ENCODE results near the gene UACA. TPM values are rescaled to one million over a fixed set of nuclear protein-coding genes. Genes with fewer than 3 reads are reported as not detected.
"Not testable (repeated sequence)": the region's sequence is repeated elsewhere in the genome, so short reads cannot be mapped to it uniquely, and the experiment has no call there.

UACA gene
- total and polyA plus RNA-seq, 9 donors = 28.6 to 62.0 (median 51.8) TPM

- intact Hi-C loops (cut with DNase I) = no loop called here
- no peaks in the 10 kb centered on the region for H3K27me3 ChIP-seq
- 19 to 33% (median 26%) methylated on average over 2 of the region's 2 CpGs for WGBS, 3 donors
- peaks cover 7% of the 10 kb centered on the region for H3K4me1 ChIP-seq (ENCODE audit: insufficient read depth)
- DNase-seq = no peak
- TF ChIP-seq CTCF (IDR thresholded peaks at IDR 0.05) (no peak), POLR2A (IDR thresholded peaks at IDR 0.05) (no peak), EP300 (IDR thresholded peaks at IDR 0.05) (no peak)
- no peaks in the 10 kb centered on the region for H3K9me3 ChIP-seq
- H3K36me3 ChIP-seq = no peaks in the 10 kb centered on the region
- H3K4me3 ChIP-seq = no peak overlapping the region
- H3K27ac ChIP-seq = peak overlapping the region in 1 of 2 donors; percentile 44
Observed at GRCh38 chr15:70741677-70742293, 21.6 kb downstream of the UACA start.

GRCh38 chr15:70741107-70741531 is 22.2 kb downstream of the UACA start:
- intact Hi-C loops (cut with DNase I) = no loop called here
- no peaks in the 10 kb centered on the region for H3K9me3 ChIP-seq
- no peaks in the 10 kb centered on the region for H3K36me3 ChIP-seq
- H3K4me3 ChIP-seq = no peak overlapping the region
- peak; percentile 56 to 83 (median 63) for DNase-seq
- H3K27ac ChIP-seq = peak overlapping the region in 1 of 2 donors; percentile 44
- TF ChIP-seq EP300 (IDR thresholded peaks at IDR 0.05) (no peak), CTCF (IDR thresholded peaks at IDR 0.05) (no peak), POLR2A (IDR thresholded peaks at IDR 0.05) (no peak)
- H3K4me1 ChIP-seq (ENCODE audit: insufficient read depth) = peaks cover 7% of the 10 kb centered on the region
- no peaks in the 10 kb centered on the region for H3K27me3 ChIP-seq
- 0 to 6% (median 0%) methylated on average over 1 of the region's 1 CpG for WGBS, 3 donors

GRCh38 chr15:70735040-70735439 is 28.3 kb downstream of the UACA start:
- WGBS, 3 donors = 95 to 100% (median 98%) methylated on average over 2 of the region's 3 CpGs
- DNase-seq; H3K27ac ChIP-seq; H3K4me3 ChIP-seq; intact Hi-C loops (cut with DNase I); H3K4me1 ChIP-seq (ENCODE audit: insufficient read depth); H3K36me3 ChIP-seq; H3K9me3 ChIP-seq; H3K27me3 ChIP-seq: not testable (repeated sequence)

GRCh38 chr15:70729164-70729563 is 34.2 kb downstream of the UACA start:
- peaks cover 2% of the 10 kb centered on the region for H3K4me1 ChIP-seq (ENCODE audit: insufficient read depth)
- H3K36me3 ChIP-seq = no peaks in the 10 kb centered on the region
- no peaks in the 10 kb centered on the region for H3K9me3 ChIP-seq
- WGBS, 3 donors = 95 to 99% (median 97%) methylated on average over 5 of the region's 5 CpGs
- H3K4me3 ChIP-seq = no peak overlapping the region
- intact Hi-C loops (cut with DNase I) = no loop called here
- H3K27me3 ChIP-seq = no peaks in the 10 kb centered on the region
- no peak overlapping the region for H3K27ac ChIP-seq
- TF ChIP-seq POLR2A (IDR thresholded peaks at IDR 0.05) (no peak), CTCF (IDR thresholded peaks at IDR 0.05) (no peak), EP300 (IDR thresholded peaks at IDR 0.05) (no peak)
- DNase-seq = no peak

GRCh38 chr15:70726753-70727152 is 36.6 kb downstream of the UACA start:
- 6 to 30% (median 19%) methylated on average over 1 of the region's 1 CpG for WGBS, 3 donors
- H3K9me3 ChIP-seq = no peaks in the 10 kb centered on the region
- no peak overlapping the region for H3K27ac ChIP-seq
- H3K36me3 ChIP-seq = no peaks in the 10 kb centered on the region
- DNase-seq = no peak
- TF ChIP-seq POLR2A (IDR thresholded peaks at IDR 0.05) (no peak), CTCF (IDR thresholded peaks at IDR 0.05) (no peak), EP300 (IDR thresholded peaks at IDR 0.05) (no peak)
- H3K27me3 ChIP-seq = no peaks in the 10 kb centered on the region
- H3K4me3 ChIP-seq = no peak overlapping the region
- H3K4me1 ChIP-seq (ENCODE audit: insufficient read depth) = peaks cover 3% of the 10 kb centered on the region
- intact Hi-C loops (cut with DNase I) = no loop called here

Measured in ovary (tissue), 9 donors.